ENCODE data around the gene PARN.
"Not testable (repeated sequence)": the region's sequence is repeated elsewhere in the genome, so short reads cannot be mapped to it uniquely, and the experiment has no call there.

Gene PARN

DNA sequence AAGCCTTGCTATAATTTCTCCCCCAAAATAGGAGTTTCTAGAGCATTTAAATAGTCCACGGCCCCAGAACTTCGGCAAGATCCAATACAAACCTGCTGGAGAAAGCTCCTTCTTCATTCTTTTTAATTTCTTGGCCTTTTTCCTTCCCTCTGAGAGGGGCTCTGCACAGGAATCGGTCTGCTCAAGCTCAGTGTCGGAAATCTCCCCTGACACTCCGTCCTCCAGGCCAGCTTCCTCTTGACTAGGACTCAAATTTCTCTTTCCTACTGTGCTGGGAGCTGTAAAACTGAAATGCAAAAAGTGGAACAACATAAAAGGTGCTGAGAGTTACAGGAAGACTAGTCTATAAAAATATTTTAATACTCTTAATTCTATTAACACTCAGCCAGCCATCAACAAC lies 183.3 kb downstream of the PARN start:
- H3K4me1 ChIP-seq, result no peaks in the 10 kb centered on the region
- no peak overlapping the region for H2AFZ ChIP-seq
- H3K9ac ChIP-seq, result no peak overlapping the region
- H3K79me2 ChIP-seq, result no peaks in the 10 kb centered on the region
- H3K27me3 ChIP-seq (ENCODE audit: control insufficient read depth, insufficient read depth, low read length), result no peaks in the 10 kb centered on the region
- TF ChIP-seq, protein P1, sequence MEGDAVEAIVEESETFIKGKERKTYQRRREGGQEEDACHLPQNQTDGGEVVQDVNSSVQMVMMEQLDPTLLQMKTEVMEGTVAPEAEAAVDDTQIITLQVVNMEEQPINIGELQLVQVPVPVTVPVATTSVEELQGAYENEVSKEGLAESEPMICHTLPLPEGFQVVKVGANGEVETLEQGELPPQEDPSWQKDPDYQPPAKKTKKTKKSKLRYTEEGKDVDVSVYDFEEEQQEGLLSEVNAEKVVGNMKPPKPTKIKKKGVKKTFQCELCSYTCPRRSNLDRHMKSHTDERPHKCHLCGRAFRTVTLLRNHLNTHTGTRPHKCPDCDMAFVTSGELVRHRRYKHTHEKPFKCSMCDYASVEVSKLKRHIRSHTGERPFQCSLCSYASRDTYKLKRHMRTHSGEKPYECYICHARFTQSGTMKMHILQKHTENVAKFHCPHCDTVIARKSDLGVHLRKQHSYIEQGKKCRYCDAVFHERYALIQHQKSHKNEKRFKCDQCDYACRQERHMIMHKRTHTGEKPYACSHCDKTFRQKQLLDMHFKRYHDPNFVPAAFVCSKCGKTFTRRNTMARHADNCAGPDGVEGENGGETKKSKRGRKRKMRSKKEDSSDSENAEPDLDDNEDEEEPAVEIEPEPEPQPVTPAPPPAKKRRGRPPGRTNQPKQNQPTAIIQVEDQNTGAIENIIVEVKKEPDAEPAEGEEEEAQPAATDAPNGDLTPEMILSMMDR (IDR thresholded peaks at IDR 0.05), result no peak
- no peaks in the 10 kb centered on the region for H3K36me3 ChIP-seq (ENCODE audit: control insufficient read depth, insufficient read depth, low read length)
- no peak overlapping the region for H3K4me3 ChIP-seq (ENCODE audit: low read depth, low read length)
- no peaks in the 10 kb centered on the region for H3K9me3 ChIP-seq (ENCODE audit: control insufficient read depth, low read length)
- no peak overlapping the region for H3K4me2 ChIP-seq (ENCODE audit: low read length)
- H3K27ac ChIP-seq, result no peak overlapping the region

DNA sequence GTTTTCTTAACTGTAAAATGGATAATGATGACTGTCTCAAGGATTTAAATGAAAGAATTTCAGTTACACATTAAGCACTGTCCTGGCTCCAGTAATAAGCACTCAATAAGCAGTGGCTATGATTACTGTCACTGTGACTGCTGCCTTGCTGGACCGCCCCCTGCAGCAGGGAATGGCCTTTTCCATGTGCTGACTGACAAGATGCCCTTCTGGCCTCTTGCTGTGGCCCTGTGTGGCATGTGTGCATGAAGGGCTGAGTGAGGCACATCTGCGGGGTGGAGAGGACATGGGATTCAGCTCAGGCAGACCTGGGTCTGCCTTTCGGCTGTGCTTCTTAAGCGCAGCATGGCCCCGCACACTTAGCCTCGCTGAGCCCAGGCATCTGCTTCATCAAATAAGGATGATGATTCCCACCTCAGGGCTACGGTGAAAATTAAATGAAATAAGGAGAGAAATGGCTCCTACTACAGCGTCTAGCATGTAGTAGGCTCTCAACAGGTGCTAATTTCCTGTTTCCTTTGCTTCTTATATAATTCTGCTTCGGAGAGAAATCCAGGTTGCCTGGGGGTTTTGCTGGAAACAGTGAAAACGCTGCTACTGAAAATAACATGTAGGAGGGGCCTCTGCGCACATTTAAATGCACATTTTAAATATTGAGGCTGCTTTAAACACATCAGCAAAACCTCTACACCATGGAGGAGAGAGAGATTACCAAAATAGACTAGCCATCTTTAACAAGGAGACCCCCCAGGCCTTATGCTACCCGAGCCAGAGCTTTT lies 183.9 kb downstream of the PARN start:
- TF ChIP-seq, protein P1 (IDR thresholded peaks at IDR 0.05), result no peak
- Histone ChIP-seq H3K9me3 (ENCODE audit: control insufficient read depth, low read length) (no peaks in the 10 kb centered on the region), H3K4me3 (ENCODE audit: low read depth, low read length) (no peak overlapping the region), H3K79me2 (no peaks in the 10 kb centered on the region), H3K27ac (no peak overlapping the region), H3K4me1 (no peaks in the 10 kb centered on the region), H3K36me3 (ENCODE audit: control insufficient read depth, insufficient read depth, low read length) (no peaks in the 10 kb centered on the region), H3K27me3 (ENCODE audit: control insufficient read depth, insufficient read depth, low read length) (no peaks in the 10 kb centered on the region), H3K9ac (no peak overlapping the region), H3K4me2 (ENCODE audit: low read length) (no peak overlapping the region), H2AFZ (no peak overlapping the region)

DNA sequence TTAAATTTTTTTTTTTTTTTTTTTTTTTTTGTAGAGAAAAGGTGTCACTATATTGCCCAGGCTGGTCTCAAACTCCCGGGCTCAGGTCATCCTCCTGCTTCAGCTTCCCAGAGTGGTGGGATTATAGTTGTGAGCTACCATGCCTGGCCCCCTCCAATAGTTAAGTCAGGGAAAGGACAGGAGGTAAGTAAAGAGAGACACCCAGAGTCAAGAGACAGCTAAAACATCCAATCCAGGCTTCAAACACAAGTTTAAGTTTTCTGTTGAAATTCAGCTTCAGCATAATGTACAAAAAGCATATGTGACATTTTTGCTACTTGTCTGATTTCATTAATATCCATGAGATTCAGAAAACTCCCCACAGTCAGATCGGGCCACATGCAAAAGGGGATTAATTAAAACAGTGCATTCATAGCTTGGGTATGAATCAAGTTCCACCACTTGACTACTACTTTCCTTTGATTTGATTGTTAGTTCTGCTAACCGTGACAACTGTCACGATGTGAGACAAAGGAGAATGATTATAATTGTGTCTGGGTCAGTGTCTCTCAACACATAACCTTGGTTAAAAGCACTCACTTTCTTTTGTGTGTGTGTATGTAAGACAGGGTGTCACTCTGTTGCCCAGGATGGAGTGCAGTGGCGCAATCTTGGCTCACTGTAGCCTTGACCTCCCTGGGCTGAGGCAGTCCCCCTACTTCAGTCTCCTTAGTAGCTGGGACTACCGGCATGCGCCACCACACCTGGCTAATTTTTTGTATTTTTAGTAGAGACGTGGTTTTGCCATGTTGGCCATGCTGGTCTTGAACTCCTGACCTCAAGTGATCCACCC lies 184.9 kb downstream of the PARN start:
- H3K9me3 ChIP-seq (ENCODE audit: control insufficient read depth, low read length), result no peaks in the 10 kb centered on the region
- H3K27ac ChIP-seq, result no peak overlapping the region
- no peak overlapping the region for H3K9ac ChIP-seq
- no peaks in the 10 kb centered on the region for H3K79me2 ChIP-seq
- H3K36me3 ChIP-seq (ENCODE audit: control insufficient read depth, insufficient read depth, low read length), result no peaks in the 10 kb centered on the region
- no peaks in the 10 kb centered on the region for H3K27me3 ChIP-seq (ENCODE audit: control insufficient read depth, insufficient read depth, low read length)
- TF ChIP-seq, protein P1 (IDR thresholded peaks at IDR 0.05), result no peak
- H2AFZ ChIP-seq, result no peak overlapping the region
- no peak overlapping the region for H3K4me3 ChIP-seq (ENCODE audit: low read depth, low read length)
- no peaks in the 10 kb centered on the region for H3K4me1 ChIP-seq
- no peak overlapping the region for H3K4me2 ChIP-seq (ENCODE audit: low read length)

DNA sequence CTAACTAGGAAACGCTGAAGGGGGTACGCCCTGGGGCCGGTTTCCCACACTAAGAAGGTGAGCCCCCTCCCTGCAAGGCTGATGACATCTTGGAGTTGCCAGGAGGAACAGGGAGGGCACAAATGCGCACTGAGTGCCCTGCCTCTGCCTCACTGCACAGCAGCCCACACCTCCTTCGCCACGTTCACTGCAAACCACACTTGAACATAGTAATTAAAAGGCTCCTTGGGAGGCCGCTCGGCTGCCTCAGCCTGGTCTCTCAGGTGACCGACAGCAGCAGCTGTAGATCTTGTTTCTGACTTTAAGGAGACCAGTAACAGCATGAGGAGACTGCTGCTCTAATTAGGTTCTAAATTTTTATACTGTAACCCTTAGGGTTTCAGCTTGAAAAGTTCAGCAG lies 188.5 kb downstream of the PARN start:
- not testable (repeated sequence) for H3K4me3 ChIP-seq (ENCODE audit: low read depth, low read length); H3K4me1 ChIP-seq; H3K27ac ChIP-seq; H3K9me3 ChIP-seq (ENCODE audit: control insufficient read depth, low read length); H3K27me3 ChIP-seq (ENCODE audit: control insufficient read depth, insufficient read depth, low read length); H3K4me2 ChIP-seq (ENCODE audit: low read length); H3K9ac ChIP-seq; H2AFZ ChIP-seq; H3K36me3 ChIP-seq (ENCODE audit: control insufficient read depth, insufficient read depth, low read length); H3K79me2 ChIP-seq

DNA sequence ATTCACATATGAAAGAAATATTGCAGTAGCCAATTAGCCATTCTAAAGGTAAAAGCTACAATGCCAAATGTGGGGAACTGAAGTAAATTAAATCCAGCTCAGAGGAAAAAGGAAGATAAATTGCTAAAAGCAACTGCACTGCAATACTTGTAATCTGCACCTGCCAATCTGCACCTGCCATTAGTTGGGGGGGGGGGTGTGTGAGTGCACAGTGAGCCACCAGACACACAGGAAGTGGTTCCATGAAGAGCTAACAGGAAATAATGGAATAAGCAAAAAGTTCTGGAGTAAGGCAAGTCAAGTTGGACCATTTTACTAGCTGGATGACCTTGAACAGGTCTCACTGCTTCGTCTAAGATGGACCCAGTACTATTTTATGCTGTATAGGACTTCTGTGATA lies 191.8 kb downstream of the PARN start:
- no peaks in the 10 kb centered on the region for H3K4me1 ChIP-seq
- no peaks in the 10 kb centered on the region for H3K79me2 ChIP-seq
- H2AFZ ChIP-seq, result no peak overlapping the region
- H3K4me2 ChIP-seq (ENCODE audit: low read length), result no peak overlapping the region
- no peak overlapping the region for H3K9ac ChIP-seq
- H3K27ac ChIP-seq, result no peak overlapping the region
- no peaks in the 10 kb centered on the region for H3K36me3 ChIP-seq (ENCODE audit: control insufficient read depth, insufficient read depth, low read length)
- TF ChIP-seq, protein P1 (IDR thresholded peaks at IDR 0.05), result no peak
- no peak overlapping the region for H3K4me3 ChIP-seq (ENCODE audit: low read depth, low read length)
- H3K27me3 ChIP-seq (ENCODE audit: control insufficient read depth, insufficient read depth, low read length), result no peaks in the 10 kb centered on the region
- no peaks in the 10 kb centered on the region for H3K9me3 ChIP-seq (ENCODE audit: control insufficient read depth, low read length)

All from parathyroid adenoma (tissue), 2 donors.